ENCODE measurements around the gene COL23A1. TPM values are rescaled to one million over a fixed set of nuclear protein-coding genes. Genes with fewer than 3 reads are reported as not detected.

Gene COL23A1
- total and polyA plus RNA-seq, 2 experiments from 2014 or later = 4.8 to 8.2 TPM

- no peak for TF ChIP-seq REST (IDR thresholded peaks at IDR 0.05; ENCODE audit: unreplicated experiment)
- no peak for TF ChIP-seq ZNF114 (CRISPR knock-in tag; IDR thresholded peaks at IDR 0.05)
- TF ChIP-seq NANOG (IDR thresholded peaks at IDR 0.05; ENCODE audit: borderline replicate concordance) = no peak
- no peak for TF ChIP-seq ZNF331 (CRISPR knock-in tag; IDR thresholded peaks at IDR 0.05; ENCODE audit: low read depth)
- TF ChIP-seq, protein P1, sequence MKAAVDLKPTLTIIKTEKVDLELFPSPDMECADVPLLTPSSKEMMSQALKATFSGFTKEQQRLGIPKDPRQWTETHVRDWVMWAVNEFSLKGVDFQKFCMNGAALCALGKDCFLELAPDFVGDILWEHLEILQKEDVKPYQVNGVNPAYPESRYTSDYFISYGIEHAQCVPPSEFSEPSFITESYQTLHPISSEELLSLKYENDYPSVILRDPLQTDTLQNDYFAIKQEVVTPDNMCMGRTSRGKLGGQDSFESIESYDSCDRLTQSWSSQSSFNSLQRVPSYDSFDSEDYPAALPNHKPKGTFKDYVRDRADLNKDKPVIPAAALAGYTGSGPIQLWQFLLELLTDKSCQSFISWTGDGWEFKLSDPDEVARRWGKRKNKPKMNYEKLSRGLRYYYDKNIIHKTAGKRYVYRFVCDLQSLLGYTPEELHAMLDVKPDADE (IDR thresholded peaks at IDR 0.05) = no peak
- no peak for TF ChIP-seq EZH2phosphoT487 (IDR thresholded peaks at IDR 0.05; ENCODE audit: unreplicated experiment)
- TF ChIP-seq CREB1 (CRISPR knock-in tag; IDR thresholded peaks at IDR 0.05; ENCODE audit: low read depth) = no peak
- no peak for TF ChIP-seq STAT1 (IDR thresholded peaks at IDR 0.05; ENCODE audit: unreplicated experiment)
- TF ChIP-seq POLR2AphosphoS5 (IDR thresholded peaks at IDR 0.05; ENCODE audit: low read depth) = no peak
- TF ChIP-seq EZH2 (IDR thresholded peaks at IDR 0.05; ENCODE audit: low read depth, unreplicated experiment) = no peak
- no peak for TF ChIP-seq JUNB (IDR thresholded peaks at IDR 0.05; ENCODE audit: unreplicated experiment)
These were observed 90.8 kb downstream of the COL23A1 start (continued) for GRCh38 chr5:178499352-178499751.

- DNase-seq (ENCODE audit: low spot score) (no peak), ATAC-seq (no peak)
- no peaks in the 10 kb centered on the region for H3K27me3 ChIP-seq (ENCODE audit: insufficient read depth)
- H3K27ac ChIP-seq (ENCODE audit: low read depth) = no peak overlapping the region
- Mint-ChIP-seq H3K27ac (no peak overlapping the region), H3K36me3 (ENCODE audit: low read depth) (no peaks in the 10 kb centered on the region), H3K27me3 (ENCODE audit: insufficient read depth, low read depth, poor library complexity) (peaks cover 2% of the 10 kb centered on the region), H3K9me3 (no peaks in the 10 kb centered on the region; the same call in 2 of the 3 replicates), H3K4me3 (no peak overlapping the region), H3K4me1 (peaks cover 2% of the 10 kb centered on the region; the same call in 2 of the 3 replicates)
- H3K36me3 ChIP-seq (ENCODE audit: insufficient read depth) = no peaks in the 10 kb centered on the region
- no peaks in the 10 kb centered on the region for H3F3A ChIP-seq (replicated peaks; ENCODE audit: low read depth)
- no peak overlapping the region for H3K4me2 ChIP-seq
- no peak overlapping the region for H3K4me3 ChIP-seq
- TF ChIP-seq NANOG (IDR thresholded peaks at IDR 0.05; ENCODE audit: borderline replicate concordance) = no peak
- no peak for TF ChIP-seq ZNF114 (CRISPR knock-in tag; IDR thresholded peaks at IDR 0.05)
- no peak for TF ChIP-seq EZH2 (IDR thresholded peaks at IDR 0.05; ENCODE audit: low read depth, unreplicated experiment)
- no peak for TF ChIP-seq REST (IDR thresholded peaks at IDR 0.05; ENCODE audit: unreplicated experiment)
- TF ChIP-seq JUNB (IDR thresholded peaks at IDR 0.05; ENCODE audit: unreplicated experiment) = no peak
- no peaks in the 10 kb centered on the region for H3K79me2 ChIP-seq (replicated peaks; ENCODE audit: insufficient read depth)
- no peak overlapping the region for H2AFZ ChIP-seq
- H3K9me2 ChIP-seq (ENCODE audit: insufficient read depth) = no peaks in the 10 kb centered on the region
- 0 out of 2 replicates have a peak, but pooled peaks cover 2% of the 10 kb centered on the region for H4K20me1 ChIP-seq (replicated peaks; ENCODE audit: insufficient read depth)
- H3K4me1 ChIP-seq (ENCODE audit: insufficient read depth) = no peaks in the 10 kb centered on the region
These were observed 93.6 kb downstream of the COL23A1 start for GRCh38 chr5:178496642-178497041.

Measured in GM23338 (cell line).